Retinal pigment epithelial cell (primary cell): Measurements from ENCODE around the gene SMARCAD1.
A peak's percentile ranks its signal among the peaks of the same experiment; 100 is the strongest.

Experiments
- DNase-seq: peaks from one replicate; pipeline ENCODE4 v3.0.0-alpha.2; 2010; ENCODE audit warnings: low read depth
- H3K4me3 ChIP-seq: 2 replicates; pipeline ENCODE4 v1.5.1; 2011; ENCODE audit warnings: mild to moderate bottlenecking, low read length, control low read depth, moderate library complexity
- TF ChIP-seq, protein P1 (sequence below): conservative IDR thresholded peaks from 2 replicates; pipeline ENCODE4 v1.5.1; 2011; ENCODE audit warnings: low read depth, low read length, control low read depth, inconsistent platforms

Gene SMARCAD1

DNA sequence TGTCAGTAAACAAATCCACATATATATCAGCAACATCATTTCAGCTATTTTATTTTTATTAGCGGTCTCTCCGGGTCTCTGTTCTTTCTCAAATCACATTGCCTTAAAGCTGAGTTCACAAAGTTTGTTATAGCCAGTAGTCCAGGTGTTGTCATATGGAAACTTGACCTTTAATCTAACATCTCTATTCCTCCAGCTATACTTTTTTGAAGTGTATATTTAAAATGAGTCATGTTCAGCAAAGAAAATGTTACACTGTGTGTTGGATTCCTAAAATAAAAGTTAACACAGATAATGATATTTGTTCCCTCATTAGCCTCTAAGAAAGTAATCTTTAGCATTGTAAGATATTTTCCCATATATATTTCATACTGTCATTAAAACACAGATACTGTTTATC lies 63.6 kb downstream of the SMARCAD1 start:
- no peak for DNase-seq

DNA sequence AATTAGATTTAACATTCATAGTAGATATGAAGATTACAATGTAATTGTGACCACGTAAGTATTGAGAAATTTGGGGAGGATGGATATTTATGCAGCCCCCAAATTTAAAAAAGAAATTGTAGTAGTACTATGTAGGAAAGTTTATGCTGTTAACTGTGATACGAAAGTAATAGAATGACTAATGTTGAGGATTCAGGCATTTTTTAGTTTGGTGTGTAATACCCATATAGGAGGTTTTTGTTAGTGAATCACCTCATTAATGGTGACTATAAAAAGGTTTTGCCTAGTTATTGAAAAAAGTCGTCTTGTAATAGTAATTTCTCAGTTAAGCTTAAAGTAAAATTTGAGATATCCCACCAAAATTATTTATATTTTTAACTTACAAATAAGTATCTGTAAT lies 67.2 kb downstream of the SMARCAD1 start:
- TF ChIP-seq, protein P1, sequence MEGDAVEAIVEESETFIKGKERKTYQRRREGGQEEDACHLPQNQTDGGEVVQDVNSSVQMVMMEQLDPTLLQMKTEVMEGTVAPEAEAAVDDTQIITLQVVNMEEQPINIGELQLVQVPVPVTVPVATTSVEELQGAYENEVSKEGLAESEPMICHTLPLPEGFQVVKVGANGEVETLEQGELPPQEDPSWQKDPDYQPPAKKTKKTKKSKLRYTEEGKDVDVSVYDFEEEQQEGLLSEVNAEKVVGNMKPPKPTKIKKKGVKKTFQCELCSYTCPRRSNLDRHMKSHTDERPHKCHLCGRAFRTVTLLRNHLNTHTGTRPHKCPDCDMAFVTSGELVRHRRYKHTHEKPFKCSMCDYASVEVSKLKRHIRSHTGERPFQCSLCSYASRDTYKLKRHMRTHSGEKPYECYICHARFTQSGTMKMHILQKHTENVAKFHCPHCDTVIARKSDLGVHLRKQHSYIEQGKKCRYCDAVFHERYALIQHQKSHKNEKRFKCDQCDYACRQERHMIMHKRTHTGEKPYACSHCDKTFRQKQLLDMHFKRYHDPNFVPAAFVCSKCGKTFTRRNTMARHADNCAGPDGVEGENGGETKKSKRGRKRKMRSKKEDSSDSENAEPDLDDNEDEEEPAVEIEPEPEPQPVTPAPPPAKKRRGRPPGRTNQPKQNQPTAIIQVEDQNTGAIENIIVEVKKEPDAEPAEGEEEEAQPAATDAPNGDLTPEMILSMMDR = no peak
- H3K4me3 ChIP-seq = no peak overlapping the region
- no peak for DNase-seq

More for the DNA sequence above, 63.6 kb downstream of the SMARCAD1 start:
- TF ChIP-seq, protein P1 = no peak
- H3K4me3 ChIP-seq = no peak overlapping the region

DNA sequence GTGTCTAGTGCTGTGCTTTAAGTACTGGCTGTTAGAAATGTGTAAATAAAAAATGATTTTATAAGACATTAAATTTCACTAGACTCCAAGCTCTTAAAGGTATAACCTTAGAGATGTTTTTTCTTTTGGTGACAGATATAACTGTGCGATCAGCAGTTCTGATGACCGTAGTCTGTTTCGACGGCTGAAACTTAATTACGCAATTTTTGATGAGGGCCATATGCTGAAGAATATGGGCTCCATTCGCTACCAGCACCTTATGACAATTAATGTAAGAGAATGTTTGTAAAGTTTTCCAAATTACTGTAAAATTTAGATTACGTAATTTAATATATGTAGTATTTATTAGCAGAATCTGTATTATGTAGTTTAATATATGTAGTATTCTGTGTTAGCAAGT lies 68.5 kb downstream of the SMARCAD1 start:
- no peak for DNase-seq
- TF ChIP-seq, protein P1 = no peak
- H3K4me3 ChIP-seq = no peak overlapping the region

DNA sequence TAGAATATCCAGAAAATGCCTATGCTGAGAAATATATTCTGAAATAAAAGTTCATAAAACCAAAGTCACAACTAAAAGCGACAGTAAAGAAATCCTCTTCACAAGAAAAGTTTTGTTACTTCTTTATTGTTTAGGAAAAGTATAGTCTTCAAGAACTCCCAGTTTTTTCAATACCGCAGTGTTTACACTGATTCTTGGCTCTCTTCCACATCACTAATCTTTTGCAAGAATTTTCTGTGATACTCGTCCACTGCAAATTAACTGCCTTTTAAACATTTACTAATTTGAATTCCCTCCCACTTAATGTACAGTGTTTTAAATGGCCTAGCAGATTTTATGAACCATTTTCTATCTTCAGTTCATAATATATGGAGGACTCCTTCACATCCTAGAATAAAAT lies 69.9 kb downstream of the SMARCAD1 start:
- TF ChIP-seq, protein P1 = no peak
- DNase-seq = peak; percentile 35
- H3K4me3 ChIP-seq = no peak overlapping the region

DNA sequence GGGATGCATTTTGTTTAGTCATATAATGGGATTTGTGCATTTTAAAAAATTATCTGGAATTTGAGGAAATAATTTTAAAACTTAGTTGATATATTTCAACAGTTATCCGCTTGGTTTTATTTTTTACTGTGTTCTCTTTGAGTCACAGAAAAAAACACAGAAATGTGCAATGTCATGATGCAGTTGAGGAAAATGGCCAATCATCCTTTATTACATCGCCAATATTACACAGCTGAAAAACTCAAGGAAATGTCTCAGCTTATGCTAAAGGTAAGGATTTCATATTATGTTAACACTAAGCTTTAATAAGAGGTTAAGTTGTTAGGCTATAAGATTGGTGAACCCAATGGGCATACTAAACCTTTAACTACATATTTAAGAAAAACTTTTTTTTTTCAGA lies 71.1 kb downstream of the SMARCAD1 start:
- TF ChIP-seq, protein P1 = no peak
- H3K4me3 ChIP-seq = no peak overlapping the region
- DNase-seq = no peak

DNA sequence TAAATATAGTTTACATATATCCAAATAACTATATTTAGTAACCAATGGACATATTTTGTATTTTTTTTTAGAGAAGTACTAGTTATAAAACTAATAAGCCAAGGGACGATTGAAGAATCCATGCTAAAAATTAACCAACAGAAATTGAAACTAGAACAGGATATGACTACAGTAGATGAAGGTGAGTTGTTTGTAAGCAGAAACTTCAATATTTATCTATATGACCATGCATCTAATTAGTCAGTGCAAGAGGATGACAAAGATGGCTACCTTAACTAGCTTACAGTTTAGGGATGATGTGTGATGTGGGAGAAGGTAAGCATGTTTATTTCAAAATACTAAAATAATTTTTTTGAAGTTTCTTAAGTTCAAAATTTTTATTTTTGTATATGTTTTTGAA lies 77.2 kb downstream of the SMARCAD1 start:
- TF ChIP-seq, protein P1 = no peak
- DNase-seq = no peak
- H3K4me3 ChIP-seq = no peak overlapping the region

DNA sequence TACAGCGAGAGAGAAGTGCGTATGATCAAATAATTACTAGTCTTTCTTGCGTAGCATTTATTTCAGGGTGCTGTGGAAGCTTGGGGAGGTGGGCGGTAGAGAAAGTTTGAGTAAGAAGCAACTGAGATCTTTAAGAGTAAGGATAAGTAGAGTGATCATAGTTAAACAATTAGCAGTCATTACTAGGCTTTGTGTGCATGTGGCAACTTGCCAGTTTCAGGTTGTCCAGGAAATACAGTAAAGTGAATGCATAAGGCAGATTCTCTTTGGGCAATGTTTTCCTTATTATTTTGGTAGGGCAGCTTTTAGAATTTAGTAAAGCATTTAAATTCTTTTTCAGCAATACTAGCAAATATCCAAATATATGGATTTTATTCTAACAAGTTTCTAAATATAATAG lies 78.0 kb downstream of the SMARCAD1 start:
- no peak for DNase-seq
- no peak overlapping the region for H3K4me3 ChIP-seq
- TF ChIP-seq, protein P1 = no peak
